ENCODE data around the gene IGSF8. TPM values are rescaled to one million over a fixed set of nuclear protein-coding genes. Genes with fewer than 3 reads are reported as not detected.
"Not testable (repeated sequence)": the region's sequence is repeated elsewhere in the genome, so short reads cannot be mapped to it uniquely, and the experiment has no call there.

The IGSF8 gene
- total RNA-seq, 1 experiment from 2014 or later: 52.6 TPM

- in situ Hi-C loops (cut with HindIII; ENCODE audit: low pct_unique_long_range_greater_than_20kb, low sequenced_read_pairs): no loop called here
- DNase-seq (ENCODE audit: low read depth): no peak
Measured at GRCh38 chr1:160112357-160112756, 13.9 kb upstream of the IGSF8 start.

GRCh38 chr1:160111462-160111861 is 13.0 kb upstream of the IGSF8 start:
- DNase-seq (ENCODE audit: low read depth); in situ Hi-C loops (cut with HindIII; ENCODE audit: low pct_unique_long_range_greater_than_20kb, low sequenced_read_pairs): not testable (repeated sequence)

GRCh38 chr1:160109686-160110085 is 11.3 kb upstream of the IGSF8 start:
- in situ Hi-C loops (cut with HindIII; ENCODE audit: low pct_unique_long_range_greater_than_20kb, low sequenced_read_pairs): loop anchor here (10.0 kb wide), 1 partner anchor 95 kb away; the partner anchor contains the start of gene PEA15
- no peak for DNase-seq (ENCODE audit: low read depth)

GRCh38 chr1:160108888-160109662 is 10.7 kb upstream of the IGSF8 start:
- in situ Hi-C loops (cut with HindIII; ENCODE audit: low pct_unique_long_range_greater_than_20kb, low sequenced_read_pairs): loop anchor here (10.0 kb wide), 1 partner anchor 96 kb away; the partner anchor contains the start of gene PEA15
- DNase-seq (ENCODE audit: low read depth): peak; percentile 25

- in situ Hi-C loops (cut with HindIII; ENCODE audit: low pct_unique_long_range_greater_than_20kb, low sequenced_read_pairs): loop anchor here (10.0 kb wide), 1 partner anchor 97 kb away; the partner anchor contains the start of gene PEA15
- DNase-seq (ENCODE audit: low read depth): no peak
Measured at GRCh38 chr1:160107512-160107911, 9.1 kb upstream of the IGSF8 start.

GRCh38 chr1:160105155-160105554 is 6.7 kb upstream of the IGSF8 start:
- in situ Hi-C loops (cut with HindIII; ENCODE audit: low pct_unique_long_range_greater_than_20kb, low sequenced_read_pairs): loop anchor here (10.0 kb wide), 1 partner anchor 100 kb away; the partner anchor contains the start of gene PEA15
- DNase-seq (ENCODE audit: low read depth): no peak

GRCh38 chr1:160104486-160104885 is 6.1 kb upstream of the IGSF8 start:
- no peak for DNase-seq (ENCODE audit: low read depth)
- in situ Hi-C loops (cut with HindIII; ENCODE audit: low pct_unique_long_range_greater_than_20kb, low sequenced_read_pairs): loop anchor here (10.0 kb wide), 1 partner anchor 100 kb away; the partner anchor contains the start of gene PEA15

GRCh38 chr1:160103658-160104408 is 5.4 kb upstream of the IGSF8 start:
- no peak for DNase-seq (ENCODE audit: low read depth)
- in situ Hi-C loops (cut with HindIII; ENCODE audit: low pct_unique_long_range_greater_than_20kb, low sequenced_read_pairs): loop anchor here (10.0 kb wide), 1 partner anchor 101 kb away; the partner anchor contains the start of gene PEA15

GRCh38 chr1:160101717-160102522 is 3.5 kb upstream of the IGSF8 start:
- no peak for DNase-seq (ENCODE audit: low read depth)
- in situ Hi-C loops (cut with HindIII; ENCODE audit: low pct_unique_long_range_greater_than_20kb, low sequenced_read_pairs): loop anchor here (10.0 kb wide), 1 partner anchor 103 kb away; the partner anchor contains the start of gene PEA15

- in situ Hi-C loops (cut with HindIII; ENCODE audit: low pct_unique_long_range_greater_than_20kb, low sequenced_read_pairs): loop anchor here (10.0 kb wide), 1 partner anchor 104 kb away; the partner anchor contains the start of gene PEA15
Measured at GRCh38 chr1:160101037-160101716, 2.8 kb upstream of the IGSF8 start.

GRCh38 chr1:160099716-160100375 is 1.4 kb upstream of the IGSF8 start:
- in situ Hi-C loops (cut with HindIII; ENCODE audit: low pct_unique_long_range_greater_than_20kb, low sequenced_read_pairs): loop anchor here (10.0 kb wide), 1 partner anchor 105 kb away; the partner anchor contains the start of gene PEA15
- no peak for DNase-seq (ENCODE audit: low read depth)

More at GRCh38 chr1:160101037-160101716, 2.8 kb upstream of the IGSF8 start:
- DNase-seq (ENCODE audit: low read depth): peak; percentile 77

- in situ Hi-C loops (cut with HindIII; ENCODE audit: low pct_unique_long_range_greater_than_20kb, low sequenced_read_pairs): no loop called here
- peak; percentile 64 for DNase-seq (ENCODE audit: low read depth)
Measured at GRCh38 chr1:160098852-160099561, 588 bp upstream of the IGSF8 start.

GRCh38 chr1:160097151-160097910 is 1.1 kb downstream of the IGSF8 start:
- in situ Hi-C loops (cut with HindIII; ENCODE audit: low pct_unique_long_range_greater_than_20kb, low sequenced_read_pairs): no loop called here
- no peak for DNase-seq (ENCODE audit: low read depth)

GRCh38 chr1:160096274-160097116 is 1.9 kb downstream of the IGSF8 start:
- DNase-seq (ENCODE audit: low read depth): no peak
- in situ Hi-C loops (cut with HindIII; ENCODE audit: low pct_unique_long_range_greater_than_20kb, low sequenced_read_pairs): no loop called here

Data from Caki2 (cell line).